Cerebellar cortex (tissue), 1 donor: ENCODE results near the gene COL23A1.
"Not testable (repeated sequence)": the region's sequence is repeated elsewhere in the genome, so short reads cannot be mapped to it uniquely, and the experiment has no call there.

Source experiments
- DNase-seq: peaks from one replicate; pipeline ENCODE4 v3.0.0-alpha.2; 2015; ENCODE audit warnings: low spot score

COL23A1 gene

DNA sequence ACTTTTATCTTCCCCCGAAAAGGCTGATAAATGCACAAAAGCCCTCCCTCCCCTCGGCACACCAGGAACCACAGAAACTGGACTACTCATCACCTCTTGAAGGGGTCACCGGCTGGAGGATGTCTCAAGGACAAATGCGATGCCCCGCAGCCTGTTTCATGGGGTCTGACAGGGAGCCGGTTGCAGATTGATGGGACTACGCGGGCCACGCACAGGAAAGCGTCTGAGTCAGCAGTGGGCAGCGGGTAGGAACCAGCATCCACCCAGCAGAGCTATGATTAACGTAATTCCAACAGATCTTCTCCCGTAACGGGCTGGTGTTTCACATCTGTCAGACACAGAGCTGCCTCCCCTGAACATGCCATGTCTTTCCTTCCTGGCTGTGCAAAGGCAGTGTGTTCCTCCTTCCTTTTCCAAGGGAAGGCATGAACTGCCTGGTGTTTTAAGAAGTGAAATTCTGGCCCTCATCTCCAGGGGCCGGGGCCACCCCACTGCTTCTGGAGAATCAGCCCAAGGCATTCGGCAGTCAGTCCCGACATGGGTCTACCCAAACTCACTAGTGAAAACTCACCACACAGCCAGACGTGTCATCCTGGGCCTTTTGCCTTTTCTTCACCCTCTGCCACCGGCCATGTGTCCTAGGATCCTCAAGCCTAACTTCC, 213.1 kb downstream of the COL23A1 start:
- DNase-seq = no peak

DNA sequence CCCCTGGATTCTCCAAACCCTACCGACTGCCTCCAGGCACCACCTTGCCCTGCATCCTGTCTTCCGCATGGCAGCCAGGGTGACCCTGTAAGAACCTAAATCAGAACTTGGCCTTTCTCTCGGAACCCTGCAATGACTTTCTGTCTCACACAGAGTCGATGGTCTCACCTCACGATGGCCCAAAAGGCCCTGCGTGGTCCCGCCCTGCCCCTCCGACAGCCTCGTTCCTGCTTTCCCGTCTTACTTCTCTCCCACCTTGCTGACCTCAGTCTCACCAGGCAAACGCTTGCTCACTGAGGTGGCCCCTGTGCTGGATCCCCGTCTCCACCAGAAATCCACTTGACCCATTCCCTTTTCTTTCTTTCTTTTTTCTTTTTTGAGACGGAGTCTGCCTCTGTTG, 214.8 kb downstream of the COL23A1 start:
- DNase-seq = no peak

DNA sequence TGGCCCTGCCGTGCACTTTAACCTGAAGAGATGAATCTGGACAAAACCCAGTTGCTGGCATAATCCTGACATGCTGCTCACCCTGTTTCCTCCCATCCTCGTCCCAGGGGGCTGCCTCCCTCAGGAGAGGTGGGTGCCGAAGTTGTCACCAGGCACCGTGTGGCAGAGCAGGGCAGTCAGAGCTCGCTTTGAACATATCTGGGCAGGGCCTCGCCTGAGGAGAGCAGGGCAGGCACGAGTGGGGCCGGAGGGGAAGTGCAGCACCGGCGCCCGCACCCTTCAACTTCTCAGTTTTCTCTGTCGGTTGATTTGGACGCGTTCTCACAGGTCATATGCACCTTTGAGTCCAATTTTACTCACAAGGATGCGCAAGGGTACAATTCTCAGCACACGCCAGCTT, 216.5 kb downstream of the COL23A1 start:
- no peak for DNase-seq

DNA sequence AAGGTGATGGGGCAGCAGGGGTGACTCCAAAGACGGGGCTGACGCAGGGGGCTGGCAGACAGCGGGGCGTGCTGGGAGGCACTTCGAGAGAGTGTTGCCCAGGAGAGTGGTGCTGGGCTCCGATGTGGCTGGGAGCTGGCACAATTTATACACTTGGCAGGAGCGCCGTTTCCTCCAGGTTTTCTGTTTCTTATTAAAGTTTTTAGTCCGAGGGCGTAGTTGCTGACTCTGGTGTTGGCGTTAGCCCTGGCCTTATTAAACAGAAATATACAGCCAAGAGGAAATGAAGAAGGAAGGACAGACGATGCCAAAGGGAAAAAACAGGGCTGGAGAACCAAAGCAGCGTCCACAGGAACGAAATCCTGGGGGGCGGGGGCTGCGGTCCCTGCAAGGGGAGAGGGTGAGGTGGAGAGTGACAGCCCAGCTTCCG, 218.0 kb downstream of the COL23A1 start:
- no peak for DNase-seq

DNA sequence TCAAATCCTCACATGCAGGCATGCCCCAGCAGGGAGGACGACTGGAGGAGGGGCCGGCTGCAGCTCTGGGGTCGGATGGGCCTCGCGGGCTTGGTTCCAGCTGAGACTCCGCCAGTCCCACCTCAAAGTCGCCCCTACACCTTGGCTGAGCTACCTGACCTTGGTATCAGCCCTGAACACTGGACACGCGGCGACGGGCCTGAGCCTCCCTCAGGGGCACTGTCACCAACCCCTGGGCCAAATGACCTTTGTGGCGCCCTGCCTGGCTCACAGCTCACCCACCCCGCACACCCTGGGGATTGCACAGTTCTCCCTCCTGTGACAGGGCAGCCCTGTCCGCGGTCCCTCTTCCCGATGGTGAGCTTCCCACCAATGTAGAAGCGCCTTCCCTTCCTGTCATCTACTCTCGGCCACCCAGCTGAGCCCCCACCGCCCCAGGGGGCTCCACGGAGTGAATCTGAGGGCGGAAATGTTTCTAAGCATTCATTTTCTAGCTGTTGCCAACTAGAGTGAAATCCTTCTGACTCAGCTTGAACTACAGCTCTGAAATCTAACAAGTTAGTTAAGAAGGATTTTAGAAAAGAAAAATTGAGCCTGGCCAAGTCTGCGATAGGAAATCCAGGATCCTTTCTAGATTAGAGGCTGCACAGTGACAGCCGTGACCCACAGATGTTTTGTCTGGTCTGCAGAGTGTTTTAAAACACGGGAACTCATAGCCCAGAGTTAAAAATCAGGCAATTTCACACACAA, 218.7 kb downstream of the COL23A1 start:
- DNase-seq = no peak

DNA sequence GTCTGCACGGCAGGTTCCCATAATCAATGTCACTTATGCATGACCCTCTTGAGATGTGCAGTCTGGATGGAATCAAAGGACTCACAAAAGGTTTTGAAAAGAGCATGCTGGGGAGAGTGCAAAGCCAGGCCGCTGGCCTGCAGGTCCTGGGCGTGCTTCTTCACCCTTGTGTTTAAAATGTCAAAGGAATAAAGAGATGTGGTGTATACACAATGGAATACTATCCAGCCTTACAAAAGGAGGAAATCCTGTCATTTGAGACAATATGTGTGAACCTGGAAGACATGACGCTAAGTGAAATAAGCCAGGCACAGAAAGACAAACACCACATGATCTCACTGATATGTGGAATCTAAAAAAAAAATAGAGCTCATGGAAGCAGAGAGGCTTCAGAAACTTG, 220.1 kb downstream of the COL23A1 start:
- no peak for DNase-seq

DNA sequence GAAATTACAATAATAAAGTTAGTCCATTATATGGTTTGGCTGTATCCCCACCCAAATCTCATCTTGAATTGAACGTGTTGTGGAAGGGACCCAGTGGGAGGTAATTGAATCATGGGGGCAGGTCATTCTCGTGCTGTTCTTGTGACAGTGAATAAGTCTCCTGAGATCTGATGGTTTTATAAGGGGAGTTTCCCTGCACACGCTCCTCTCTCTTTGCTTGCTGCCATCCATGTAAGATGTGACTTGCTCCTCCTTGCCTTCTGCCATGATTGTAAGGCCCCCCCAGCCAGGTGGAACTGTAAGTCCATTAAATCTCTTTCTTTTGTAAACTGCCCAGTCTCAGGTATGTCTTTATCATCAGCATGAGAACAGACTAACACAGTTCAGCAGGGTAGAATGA, 220.7 kb downstream of the COL23A1 start:
- not testable (repeated sequence) for DNase-seq

DNA sequence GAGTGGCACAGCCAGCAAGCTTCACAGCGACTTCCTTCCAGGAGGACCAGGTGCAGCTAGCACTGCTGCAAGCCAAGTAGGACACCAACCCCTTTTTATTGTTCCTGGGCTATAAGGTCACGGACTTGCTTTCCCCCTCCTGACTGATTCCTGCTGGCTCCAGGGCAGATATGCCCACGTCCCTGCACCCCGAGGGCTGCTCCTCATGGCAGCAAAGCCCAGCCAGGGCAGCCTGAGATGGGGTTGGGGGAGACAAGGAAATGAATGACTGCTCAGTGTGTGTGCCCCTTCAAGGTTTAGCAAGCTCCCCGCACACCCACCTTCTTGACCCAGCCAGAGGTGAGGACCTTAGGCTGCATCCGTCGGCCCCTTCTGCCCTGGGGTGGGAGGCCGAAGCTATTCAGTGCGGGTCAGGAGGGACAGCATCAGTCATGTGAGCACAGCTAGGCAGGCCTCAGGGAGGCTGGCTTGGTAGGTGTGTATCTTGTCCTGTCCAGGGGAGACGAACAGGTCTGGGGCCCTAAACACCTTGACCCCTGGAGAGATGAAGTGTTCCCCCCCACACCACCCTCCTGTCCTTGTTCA, 221.4 kb downstream of the COL23A1 start:
- no peak for DNase-seq

DNA sequence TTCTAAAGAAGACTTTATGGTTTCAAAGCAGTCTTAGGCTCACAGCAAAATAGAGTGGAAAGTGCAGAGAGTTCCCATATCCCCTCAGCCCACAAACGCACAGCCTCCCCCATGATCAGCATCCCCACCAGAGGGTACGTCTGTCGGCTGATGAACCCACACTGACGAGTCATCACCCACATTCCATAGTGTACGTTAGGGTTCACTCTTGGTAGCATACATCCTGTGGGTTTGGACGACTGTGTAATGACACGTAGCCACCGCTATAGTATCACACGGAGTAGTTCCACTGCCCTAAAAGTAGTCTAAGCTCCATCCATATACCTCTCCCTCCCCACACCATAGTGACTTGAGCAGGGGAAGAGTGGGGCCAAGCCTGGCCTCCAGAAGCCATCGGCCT, 221.9 kb downstream of the COL23A1 start:
- no peak for DNase-seq

DNA sequence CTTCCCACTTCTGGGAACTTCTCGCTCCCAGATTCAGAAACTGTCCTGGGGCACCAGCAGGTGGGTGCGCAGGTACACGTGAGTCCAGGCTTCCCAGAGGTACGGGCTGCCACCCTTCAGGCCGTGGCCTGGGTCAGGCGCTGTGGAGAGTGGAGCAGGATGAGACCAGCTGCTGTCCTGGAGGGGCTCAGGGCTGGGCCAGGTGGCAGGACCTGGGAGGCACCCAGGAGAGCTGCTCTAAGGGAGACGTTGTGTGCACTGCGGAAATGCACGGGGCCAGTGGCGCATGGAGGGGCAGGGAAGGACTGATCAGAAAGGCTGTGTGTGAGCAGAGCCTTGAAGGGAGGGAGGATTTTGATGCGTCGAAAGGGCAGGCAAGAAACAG, 222.5 kb downstream of the COL23A1 start:
- DNase-seq = no peak

DNA sequence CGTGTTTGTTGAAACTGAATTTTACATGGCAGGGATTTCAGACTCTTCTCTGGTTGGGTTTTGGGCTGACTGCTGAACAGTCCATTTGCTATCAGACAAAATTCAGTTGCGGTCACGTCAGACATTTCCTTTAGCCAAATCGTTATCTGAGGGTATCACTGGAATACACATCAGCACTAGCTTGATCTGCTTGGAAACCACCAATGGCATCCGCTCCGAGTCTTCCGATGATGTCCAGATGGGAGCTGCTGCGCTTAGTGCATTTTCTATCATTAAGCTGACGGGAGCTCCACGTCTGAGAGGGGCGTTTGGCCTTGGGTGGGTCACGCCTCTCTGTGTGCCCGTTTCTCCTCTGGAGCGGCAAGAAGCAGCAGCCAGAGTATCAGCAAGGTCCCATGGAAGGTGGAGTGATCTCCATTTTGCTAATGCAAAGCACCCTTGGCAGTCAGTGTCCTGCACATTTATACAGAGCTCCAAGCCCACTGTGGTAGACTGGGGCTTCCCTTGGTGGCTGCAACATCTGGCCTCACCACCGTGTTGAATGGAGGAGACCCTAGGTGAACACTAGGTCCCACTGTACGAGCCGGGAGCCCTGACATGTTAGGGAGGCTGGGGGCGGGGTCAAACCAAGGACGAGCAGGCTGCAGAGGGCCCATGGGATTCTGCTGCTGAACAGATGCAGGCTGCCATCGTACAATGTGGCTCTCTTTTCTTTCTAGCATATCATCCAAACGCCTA, 223.0 kb downstream of the COL23A1 start:
- DNase-seq = no peak

DNA sequence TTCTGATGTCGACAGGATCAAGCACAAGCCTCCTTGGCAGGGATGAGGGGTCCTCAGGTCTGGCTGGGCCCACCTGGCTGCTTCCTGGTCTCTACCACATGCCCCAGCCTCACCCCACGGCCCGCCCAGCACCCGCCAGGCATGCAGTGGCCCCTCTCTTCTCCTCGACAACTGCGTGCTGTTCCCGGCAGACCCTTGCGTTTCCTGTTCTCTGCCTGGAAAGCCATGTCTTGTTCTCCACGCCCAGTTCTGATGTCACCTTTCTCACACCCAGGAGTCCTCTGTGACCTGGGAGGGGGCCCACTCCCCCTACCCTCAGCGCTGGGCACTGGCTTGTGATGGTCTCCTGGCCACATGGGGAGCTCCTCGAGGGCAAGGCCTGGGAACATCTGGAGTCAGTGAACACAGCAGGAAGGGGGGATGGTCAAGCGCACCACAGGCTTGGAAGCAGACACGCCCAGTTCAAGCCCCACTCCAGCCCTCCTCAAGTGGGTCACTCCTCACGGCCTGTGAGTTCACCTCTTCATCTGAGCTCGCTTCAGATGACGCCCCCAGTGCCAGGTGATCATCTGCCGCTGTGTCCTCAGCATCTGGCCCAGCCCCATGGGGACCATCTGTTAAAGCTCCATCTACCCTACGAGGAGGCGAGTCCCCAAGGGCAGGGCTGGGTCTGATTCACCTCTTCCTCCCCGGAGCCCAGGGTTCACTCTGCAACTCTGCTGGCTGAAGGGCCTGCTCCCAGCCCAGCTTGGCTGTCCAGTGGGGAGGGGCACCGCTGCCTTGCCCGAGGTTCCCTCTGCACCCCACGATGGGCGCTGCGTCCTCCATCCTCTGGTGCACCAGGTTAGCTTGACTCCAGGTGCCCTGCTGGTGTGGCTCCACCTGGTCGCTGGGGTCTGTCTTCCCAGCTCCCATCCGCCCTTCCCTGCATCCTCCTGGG, 224.4 kb downstream of the COL23A1 start:
- DNase-seq = no peak

DNA sequence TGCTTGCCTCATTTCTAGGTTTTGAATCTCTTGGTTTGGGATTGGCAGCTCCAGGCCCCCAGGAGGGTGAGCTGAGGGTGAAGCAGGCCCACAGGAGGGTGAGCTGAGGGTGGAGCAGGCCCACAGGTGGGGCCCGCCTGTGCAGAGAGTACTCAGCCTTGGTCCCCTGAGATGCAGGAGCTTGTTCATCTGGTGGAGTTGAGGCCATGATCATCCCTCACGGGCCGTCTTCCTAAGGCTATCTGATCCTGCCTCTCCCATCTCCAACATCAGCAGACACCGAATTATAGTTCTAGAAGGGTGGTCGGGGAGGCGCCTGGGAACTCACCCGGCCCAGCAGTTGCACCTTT, 225.9 kb downstream of the COL23A1 start:
- DNase-seq = no peak

DNA sequence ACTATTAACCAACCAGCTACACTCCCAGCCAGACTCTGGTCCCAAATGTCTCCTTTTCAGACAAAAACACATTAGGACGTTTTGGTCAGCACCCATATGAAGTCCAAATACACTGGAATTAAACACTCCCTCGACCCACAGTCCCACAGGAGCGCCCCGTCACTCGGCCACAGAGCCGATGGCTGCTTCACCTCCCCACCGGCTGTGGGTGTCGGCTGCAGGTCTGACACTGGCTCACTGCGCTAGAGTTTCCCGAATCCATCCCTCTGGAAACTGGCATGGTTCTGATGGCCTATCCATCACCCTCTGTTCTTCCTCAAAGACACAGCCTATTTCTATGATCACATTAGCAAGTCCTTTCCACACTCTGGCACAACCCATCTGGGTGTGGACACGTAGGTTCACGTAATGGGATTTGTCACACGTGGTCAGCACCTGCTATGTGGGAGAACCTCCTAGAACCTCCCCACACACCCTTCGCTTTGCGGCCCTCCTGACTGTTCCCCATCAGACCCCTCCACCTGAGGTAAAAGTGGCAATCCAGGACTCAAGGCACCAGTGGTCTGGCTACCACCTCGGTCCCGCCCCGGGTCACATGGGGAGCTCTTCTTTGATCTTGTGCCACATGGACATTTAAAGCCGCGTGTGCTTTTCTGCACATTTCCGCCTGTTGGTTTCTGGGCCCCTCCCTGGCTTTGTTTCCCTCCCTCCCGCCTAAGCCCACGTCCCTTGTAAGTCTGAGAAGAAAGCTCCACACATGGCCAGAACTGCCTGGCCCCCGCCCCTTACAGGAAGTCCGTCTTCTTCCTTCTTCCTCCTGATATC, 226.5 kb downstream of the COL23A1 start:
- no peak for DNase-seq

DNA sequence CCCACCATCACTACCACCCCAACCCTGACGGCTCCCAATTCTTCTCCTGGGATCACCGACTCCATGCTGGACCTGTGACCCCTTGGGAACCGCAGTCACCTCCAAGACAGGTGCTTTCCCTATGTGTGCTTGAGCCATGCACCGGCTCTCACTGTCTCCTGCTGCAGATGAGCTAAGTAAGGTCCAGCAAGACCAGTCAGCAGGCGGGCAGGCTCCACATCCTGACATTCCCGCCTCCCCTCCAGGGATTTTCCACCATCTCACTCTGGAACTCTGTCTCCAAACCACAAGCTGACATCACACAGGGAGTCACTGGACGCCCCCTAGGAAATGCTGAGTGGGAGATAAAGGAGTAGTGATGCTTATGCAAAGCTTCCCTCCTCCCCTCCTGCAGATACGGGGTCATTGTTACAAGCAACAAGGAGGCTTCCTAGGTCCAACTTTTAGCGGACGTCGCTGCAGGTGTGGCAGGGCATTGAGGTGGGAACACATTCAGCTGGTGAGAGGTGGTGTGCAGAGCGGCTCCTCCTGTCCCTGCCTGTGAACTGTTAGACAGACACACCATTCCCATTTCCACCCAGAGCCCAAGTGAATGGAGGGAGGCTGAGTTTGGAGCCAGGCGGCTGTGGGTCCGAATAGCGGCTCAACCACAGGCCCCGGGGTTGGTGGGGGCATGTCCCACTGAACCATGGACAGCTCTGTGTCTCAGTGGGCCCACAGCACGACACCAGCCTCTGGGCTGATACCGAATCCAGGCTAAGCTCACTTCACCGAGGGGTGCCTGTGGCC, 228.3 kb downstream of the COL23A1 start:
- no peak for DNase-seq

DNA sequence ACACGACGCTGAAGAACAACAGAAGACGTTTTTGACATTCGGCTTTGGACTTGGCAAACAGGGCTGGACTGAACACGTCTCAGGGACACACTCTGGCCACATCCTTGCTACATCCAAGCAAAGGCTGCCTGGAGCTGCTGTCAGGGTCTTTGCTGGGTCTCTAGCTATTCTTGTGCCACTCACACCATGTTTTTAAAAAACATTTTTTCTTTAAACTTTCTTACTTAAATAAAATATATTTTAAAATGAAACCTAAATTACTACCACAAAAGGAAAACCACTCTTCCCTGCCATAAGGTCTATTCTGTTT, 229.3 kb downstream of the COL23A1 start:
- DNase-seq = no peak

DNA sequence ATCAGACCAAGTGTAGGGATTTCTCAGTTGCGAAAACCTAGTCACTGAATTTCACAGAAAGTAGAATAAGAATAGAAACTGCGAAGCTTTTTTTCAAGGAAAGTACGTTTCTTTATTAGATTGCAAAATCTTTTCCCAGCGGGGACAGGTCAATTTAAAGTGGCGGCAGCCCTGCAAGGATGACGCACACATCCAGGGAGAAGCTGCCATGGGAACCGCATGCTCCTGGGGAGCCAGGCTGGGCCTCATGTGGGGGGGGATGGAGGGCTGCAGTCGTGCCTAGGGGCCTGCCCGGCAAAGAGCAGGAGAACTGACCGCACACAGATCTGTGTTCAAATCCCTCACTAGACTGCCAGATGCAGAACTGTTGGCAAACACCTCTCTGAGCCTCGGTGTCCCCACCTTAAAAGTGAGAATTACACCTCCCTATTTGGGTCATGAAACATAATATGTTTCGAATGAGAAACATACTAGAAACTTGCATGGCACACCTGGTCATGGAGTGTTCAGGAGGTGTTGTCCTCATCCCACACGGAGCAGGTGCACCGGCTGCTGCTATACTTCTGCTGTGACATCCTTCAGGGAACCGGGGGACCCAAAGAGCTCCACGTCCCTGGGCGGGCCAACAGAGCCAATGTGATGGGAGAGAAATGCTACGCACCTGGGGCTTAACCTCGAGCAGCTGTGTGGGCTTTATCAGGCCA, 229.8 kb downstream of the COL23A1 start:
- no peak for DNase-seq

DNA sequence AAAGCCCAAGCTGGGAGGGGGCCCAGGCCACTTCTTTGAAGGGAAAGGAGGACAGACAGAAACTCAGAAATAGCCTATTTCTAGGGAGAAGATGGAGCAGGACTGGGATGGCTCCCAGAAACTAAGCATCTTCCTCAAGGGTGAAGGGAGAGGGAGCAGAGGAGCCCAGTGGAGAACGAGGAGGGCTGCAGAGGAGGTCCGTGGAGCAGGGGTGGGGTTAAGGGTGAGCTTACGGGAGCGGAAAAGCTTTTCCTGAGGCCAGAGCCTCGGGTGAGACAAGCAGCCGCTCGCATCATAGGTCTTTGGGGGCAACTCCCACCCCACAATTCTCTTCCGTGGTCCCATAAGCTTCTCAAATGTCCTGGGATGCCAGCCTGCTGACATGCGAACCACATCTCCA, 230.5 kb downstream of the COL23A1 start:
- DNase-seq = no peak

DNA sequence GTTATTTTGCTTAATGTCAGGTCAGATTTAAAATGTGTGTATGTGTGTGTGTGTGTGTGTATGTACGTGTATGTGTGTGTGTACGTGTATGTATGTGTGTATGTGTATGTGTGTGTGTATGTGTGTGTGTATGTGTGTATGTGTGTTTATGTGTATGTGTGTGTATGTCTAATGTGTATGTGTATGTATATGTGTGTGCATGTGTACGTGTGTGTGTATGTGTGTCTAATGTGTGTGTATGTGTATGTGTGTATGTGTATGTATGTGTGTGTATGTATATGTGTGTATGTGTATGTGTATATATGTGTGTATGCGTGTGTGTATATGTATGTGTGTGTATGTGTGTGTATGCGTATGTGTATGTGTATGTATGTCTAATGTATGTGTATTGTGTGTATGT, 232.5 kb downstream of the COL23A1 start:
- DNase-seq = no peak

DNA sequence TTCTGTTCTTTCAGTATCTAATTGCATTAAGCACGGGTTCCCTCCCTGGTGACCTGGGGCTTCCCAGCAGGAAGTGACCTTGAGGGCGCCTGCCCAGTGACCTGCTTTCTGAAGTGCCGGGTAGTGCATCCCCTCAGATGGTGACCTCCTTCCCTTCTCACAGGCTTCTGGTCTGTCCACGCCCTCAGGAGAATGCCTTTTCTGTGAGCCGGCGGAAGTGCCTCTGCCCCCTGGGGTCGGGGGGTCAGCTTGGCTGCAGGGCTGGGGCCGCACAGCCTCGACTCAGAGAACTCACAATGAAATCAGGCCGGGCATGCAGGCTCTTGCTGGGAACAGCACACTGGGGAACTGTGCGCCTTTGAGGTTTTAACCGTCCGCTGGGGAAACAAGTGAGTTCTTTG, 233.1 kb downstream of the COL23A1 start:
- DNase-seq = no peak
